PC-3 (cell line): Measurements from ENCODE around the gene ARIH2. TPM values are rescaled to one million over a fixed set of nuclear protein-coding genes. Genes with fewer than 3 reads are reported as not detected.

Source experiments
- ATAC-seq: fragments of 200-7000 bp; cut with Tn5 transposase; 2 replicates; pipeline ENCODE4 v1.9.1; 2020; ENCODE audit warnings: mild to moderate bottlenecking, moderate library complexity
- BruUV-seq: library from RNA; stranded (reverse); fragments of 400-500 nt; replicated peaks from 2 replicates; lab custom pipeline; 2021; lab: Mats Ljungman, UMichigan
- CTCF ChIA-PET: fragments of 300-600 bp; sonication (Branson Sonifier 250); formaldehyde crosslinking; loops from one replicate; lab custom pipeline; 2022; ENCODE audit warnings: antibody characterized with exemption; lab: Charles Lee
- POLR2A ChIA-PET: fragments of 300-600 bp; sonication (Branson Sonifier 250); formaldehyde crosslinking; loops from one replicate; lab custom pipeline; 2022; ENCODE audit warnings: antibody characterized with exemption; ENCODE audit not compliant: unreplicated experiment; lab: Charles Lee
- DNase-seq: peaks from one replicate; pipeline ENCODE4 v3.0.0-alpha.2; 2015
- H2AFZ ChIP-seq: fragments of 300-600 bp; sonication (generic); 2 replicates; pipeline ENCODE4 v1.6.0; 2016; ENCODE audit warnings: antibody characterized with exemption, low read length
- H3F3A ChIP-seq: fragments of 300-600 bp; sonication (generic); one replicate; pipeline ENCODE4 v1.6.0; 2017; ENCODE audit warnings: antibody characterized with exemption, low read length, control low read depth, mild to moderate bottlenecking; ENCODE audit not compliant: unreplicated experiment
- H3K27ac ChIP-seq: fragments of 300-600 bp; sonication (generic); 2 replicates; pipeline ENCODE4 v1.5.1; 2016; ENCODE audit warnings: mild to moderate bottlenecking, low read length
- H3K27me3 ChIP-seq: fragments of 300-600 bp; sonication (generic); 2 replicates; pipeline ENCODE4 v1.6.1; 2016; ENCODE audit warnings: low read length, mixed read lengths
- H3K36me3 ChIP-seq: fragments of 300-600 bp; sonication (generic); 2 replicates; pipeline ENCODE4 v1.6.1; 2016; ENCODE audit warnings: low read depth, mixed run types, low read length, mixed read lengths
- H3K4me1 ChIP-seq: fragments of 300-600 bp; sonication (generic); 2 replicates; pipeline ENCODE4 v1.5.1; 2016; ENCODE audit warnings: low read length; ENCODE audit not compliant: insufficient read depth
- H3K4me2 ChIP-seq: fragments of 300-600 bp; sonication (generic); 2 replicates; pipeline ENCODE4 v1.6.0; 2016; ENCODE audit warnings: low read length
- H3K4me3 ChIP-seq: fragments of 300-600 bp; sonication (generic); 2 replicates; pipeline ENCODE4 v1.5.1; 2016; ENCODE audit warnings: mild to moderate bottlenecking, low read length, mixed read lengths
- H3K79me2 ChIP-seq: fragments of 300-600 bp; sonication (generic); 2 replicates; pipeline ENCODE4 v1.6.1; 2017; ENCODE audit warnings: low read length, mixed read lengths
- H3K9ac ChIP-seq: fragments of 300-600 bp; sonication (generic); 2 replicates; pipeline ENCODE4 v1.6.0; 2016; ENCODE audit warnings: mild to moderate bottlenecking, low read length
- H3K9me2 ChIP-seq: fragments of 300-600 bp; sonication (generic); replicated peaks from 2 replicates; pipeline ENCODE4 v1.6.1; 2016; ENCODE audit warnings: mixed run types, low read length, mixed read lengths
- H3K9me3 ChIP-seq: fragments of 300-600 bp; sonication (generic); 2 replicates; pipeline ENCODE4 v1.6.1; 2016; ENCODE audit warnings: low read length, mixed read lengths
- H4K20me1 ChIP-seq: fragments of 300-600 bp; sonication (generic); 2 replicates; pipeline ENCODE4 v1.6.1; 2016; ENCODE audit warnings: low read length, mixed read lengths
- EZH2 ChIP-seq: fragments of 300-600 bp; sonication (generic); IDR thresholded peaks from one replicate; pipeline ENCODE4 v1.6.1; 2017; ENCODE audit warnings: antibody characterized with exemption, mild to moderate bottlenecking, low read length; ENCODE audit not compliant: unreplicated experiment
- EZH2phosphoT487 ChIP-seq: fragments of 300-600 bp; sonication (generic); IDR thresholded peaks from 2 replicates; pipeline ENCODE4 v1.6.1; 2018; ENCODE audit warnings: mild to moderate bottlenecking, antibody characterized with exemption, low read length, borderline replicate concordance
- intact Hi-C: fragments of 100-400 bp; cut with micrococcal nuclease; formaldehyde crosslinking; loops from 2 replicates; pipeline ENCODE4 v1.9.0; 2023
- total RNA-seq: library from RNA; depleted of rRNA; stranded (reverse); fragments of >200 nt; gene quantifications from 2 replicates; pipeline ENCODE4 v1.2.3, GENCODE V29; 2014
- TF ChIP-seq, protein P1 (sequence below): fragments of 300-600 bp; sonication (generic); conservative IDR thresholded peaks from 2 replicates; pipeline ENCODE4 v1.5.1; 2017; ENCODE audit warnings: antibody characterized with exemption, low read depth, mild to moderate bottlenecking, low read length

Gene ARIH2
- total RNA-seq, 1 experiment from 2014 or later = 136 TPM

DNA sequence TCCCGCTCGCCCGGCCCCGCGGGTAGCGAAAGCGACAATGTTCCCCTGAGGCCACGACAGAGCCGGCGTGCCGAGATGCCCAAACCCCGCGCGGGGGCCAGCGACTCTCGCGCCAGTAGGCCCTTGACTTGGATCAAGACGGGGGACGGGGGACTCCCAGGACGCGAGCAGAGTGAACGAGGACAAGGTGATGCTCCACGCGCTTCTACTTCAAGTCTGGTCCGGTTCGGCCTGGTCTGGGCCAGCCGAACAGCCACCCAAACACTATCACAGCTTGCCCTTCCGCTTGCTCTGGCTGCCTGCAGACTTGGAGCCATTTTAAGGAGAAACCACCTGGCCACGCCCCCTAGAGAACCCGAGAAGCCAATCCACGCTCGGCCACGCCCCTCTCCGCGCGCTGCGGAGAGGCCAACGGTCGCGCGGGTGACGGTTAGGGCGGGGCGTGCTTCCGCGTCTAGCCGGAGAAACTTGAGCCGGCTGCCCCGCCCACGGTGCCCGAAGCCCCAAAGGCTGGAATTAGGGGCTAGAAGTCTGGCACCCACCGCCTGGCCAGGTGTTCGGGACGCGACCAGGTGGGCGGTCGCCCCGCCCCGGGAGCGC is 102.7 kb downstream of the ARIH2 start:
- peak overlapping the region; percentile 95 for H3K27ac ChIP-seq
- peak overlapping the region; percentile 94 for H3K4me3 ChIP-seq
- peaks cover 64% of the 10 kb centered on the region for H3K79me2 ChIP-seq
- TF ChIP-seq EZH2 (no peak), EZH2phosphoT487 (no peak)
- TF ChIP-seq, protein P1, sequence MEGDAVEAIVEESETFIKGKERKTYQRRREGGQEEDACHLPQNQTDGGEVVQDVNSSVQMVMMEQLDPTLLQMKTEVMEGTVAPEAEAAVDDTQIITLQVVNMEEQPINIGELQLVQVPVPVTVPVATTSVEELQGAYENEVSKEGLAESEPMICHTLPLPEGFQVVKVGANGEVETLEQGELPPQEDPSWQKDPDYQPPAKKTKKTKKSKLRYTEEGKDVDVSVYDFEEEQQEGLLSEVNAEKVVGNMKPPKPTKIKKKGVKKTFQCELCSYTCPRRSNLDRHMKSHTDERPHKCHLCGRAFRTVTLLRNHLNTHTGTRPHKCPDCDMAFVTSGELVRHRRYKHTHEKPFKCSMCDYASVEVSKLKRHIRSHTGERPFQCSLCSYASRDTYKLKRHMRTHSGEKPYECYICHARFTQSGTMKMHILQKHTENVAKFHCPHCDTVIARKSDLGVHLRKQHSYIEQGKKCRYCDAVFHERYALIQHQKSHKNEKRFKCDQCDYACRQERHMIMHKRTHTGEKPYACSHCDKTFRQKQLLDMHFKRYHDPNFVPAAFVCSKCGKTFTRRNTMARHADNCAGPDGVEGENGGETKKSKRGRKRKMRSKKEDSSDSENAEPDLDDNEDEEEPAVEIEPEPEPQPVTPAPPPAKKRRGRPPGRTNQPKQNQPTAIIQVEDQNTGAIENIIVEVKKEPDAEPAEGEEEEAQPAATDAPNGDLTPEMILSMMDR = no peak
- H3K4me1 ChIP-seq = peaks cover 39% of the 10 kb centered on the region; the same call in 1 of the 2 replicates
- DNase-seq (peak; percentile 99), ATAC-seq (peak; percentile 48)
- no peaks in the 10 kb centered on the region for H3K27me3 ChIP-seq
- no peaks in the 10 kb centered on the region for H3K9me3 ChIP-seq
- CTCF ChIA-PET = interaction anchor here (0.6 to 1.8 kb wide), 4 partner anchors 10 to 33 kb away, joined by 3 to 9 read pairs (median 6); partner anchors contain the start of gene WDR6
- H3F3A ChIP-seq = no peaks in the 10 kb centered on the region
- H3K9me2 ChIP-seq = no peaks in the 10 kb centered on the region
- H4K20me1 ChIP-seq = no peaks in the 10 kb centered on the region
- H3K4me2 ChIP-seq = peak overlapping the region; percentile 99
- no TSS peak for BruUV-seq
- POLR2A ChIA-PET = interaction anchor here (0.5 to 3.8 kb wide), 7 partner anchors 9 to 432 kb away, joined by 3 to 51 read pairs (median 5); partner anchors contain the start of gene WDR6
- peaks cover 26% of the 10 kb centered on the region for H3K36me3 ChIP-seq
- H3K9ac ChIP-seq = peak overlapping the region; percentile 96
- peak overlapping the region; percentile 85 for H2AFZ ChIP-seq
- intact Hi-C loops = loop anchor here (1.0 to 5.0 kb wide), 2 partner anchors 14 to 71 kb away; partner anchors contain the start of genes QRICH1 and WDR6

DNA sequence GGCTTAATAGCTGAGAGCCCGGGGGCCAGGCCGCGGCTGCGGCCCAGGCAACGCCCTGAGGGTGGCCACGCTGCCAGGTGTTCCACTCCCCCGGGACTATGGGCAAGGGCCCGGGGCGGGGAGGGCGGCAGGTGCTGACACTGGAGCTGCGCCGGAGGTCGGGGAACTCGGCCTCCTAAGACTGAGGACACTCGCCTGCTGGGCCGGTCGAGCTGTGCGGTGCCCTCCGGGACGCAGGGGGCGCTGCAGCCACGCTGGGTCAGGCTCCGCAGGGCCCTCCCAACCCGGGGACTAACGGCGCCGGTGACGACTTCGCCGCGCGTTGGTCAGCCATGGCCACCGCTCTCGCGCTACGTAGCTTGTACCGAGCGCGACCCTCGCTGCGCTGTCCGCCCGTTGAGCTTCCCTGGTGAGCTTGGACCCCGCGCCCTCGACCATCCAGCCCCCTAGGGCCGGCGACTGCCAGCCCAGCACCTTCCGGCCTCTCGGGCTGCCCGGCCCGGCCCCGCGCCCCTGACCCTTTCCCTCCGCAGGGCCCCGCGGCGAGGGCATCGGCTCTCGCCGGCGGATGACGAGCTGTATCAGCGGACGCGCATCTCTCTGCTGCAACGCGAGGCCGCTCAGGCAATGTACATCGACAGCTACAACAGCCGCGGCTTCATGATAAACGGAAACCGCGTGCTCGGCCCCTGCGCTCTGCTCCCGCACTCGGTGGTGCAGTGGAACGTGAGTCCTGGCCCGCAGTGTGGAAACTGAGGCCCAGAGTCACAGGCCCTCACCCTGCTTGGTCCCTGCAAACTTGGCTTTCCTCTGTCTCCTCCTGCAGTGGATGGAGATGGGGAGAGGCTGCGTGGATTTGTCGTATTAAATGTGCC is 103.4 kb downstream of the ARIH2 start, which contains the start of gene NDUFAF3:
TSS of gene NDUFAF3 (plus strand) at position 309 of the 875 bp plus-strand sequence. CDS start at position 333, 24 bp downstream.
- no peaks in the 10 kb centered on the region for H3K9me2 ChIP-seq
- ATAC-seq (peak; percentile 53), DNase-seq (peak; percentile 95)
- TSS peak; percentile 27 for BruUV-seq
- H3K36me3 ChIP-seq = peaks cover 32% of the 10 kb centered on the region
- CTCF ChIA-PET = interaction anchor here (0.6 to 1.8 kb wide), 6 partner anchors 10 to 274 kb away, joined by 3 to 9 read pairs (median 4); partner anchors contain the start of genes QRICH1 and WDR6
- peak within 1 kb of the TSS; percentile 96 for H3K9ac ChIP-seq
- H3K4me3 ChIP-seq = peak within 1 kb of the TSS; percentile 94
- TF ChIP-seq, protein P1 = peak; percentile 86
- no peak for TF ChIP-seq EZH2phosphoT487
- peak within 1 kb of the TSS; percentile 95 for H3K27ac ChIP-seq
- no peaks in the 10 kb centered on the region for H3K27me3 ChIP-seq
- H4K20me1 ChIP-seq = no peaks in the 10 kb centered on the region
- H3K9me3 ChIP-seq = no peaks in the 10 kb centered on the region
- intact Hi-C loops = loop anchor here (1.0 to 5.0 kb wide), 2 partner anchors 15 to 70 kb away; partner anchors contain the start of genes QRICH1 and WDR6
- POLR2A ChIA-PET = interaction anchor here (0.5 to 3.8 kb wide), 5 partner anchors 14 to 1680 kb away, joined by 3 to 51 read pairs (median 4); partner anchors contain the start of gene WDR6
- peaks cover 35% of the 10 kb centered on the region; the same call in 1 of the 2 replicates for H3K4me1 ChIP-seq
- H3K4me2 ChIP-seq = peak within 1 kb of the TSS; percentile 99
- H3F3A ChIP-seq = no peaks in the 10 kb centered on the region
- peak within 1 kb of the TSS; percentile 85 for H2AFZ ChIP-seq
- peaks cover 71% of the 10 kb centered on the region for H3K79me2 ChIP-seq
